Suprapubic skin (tissue), 4 donors: ENCODE results near the gene SLC6A1. TPM values are rescaled to one million over a fixed set of nuclear protein-coding genes. Genes with fewer than 3 reads are reported as not detected.
A peak's percentile ranks its signal among the peaks of the same experiment; 100 is the strongest.

Source experiments
- DNase-seq, 2 donors: peaks; one replicate each; pipeline ENCODE4 v3.0.0-alpha.2; 2019; ENCODE audit warnings: low spot score in 2 of 2
- H3K27ac ChIP-seq: fragments of 200-600 bp; sonication (generic); one replicate; pipeline ENCODE4 v1.5.1; 2019
- H3K27me3 ChIP-seq: fragments of 200-600 bp; sonication (generic); one replicate; pipeline ENCODE4 v1.5.1; 2019
- H3K36me3 ChIP-seq: fragments of 200-600 bp; sonication (generic); one replicate; pipeline ENCODE4 v1.5.1; 2019
- H3K4me1 ChIP-seq: fragments of 200-600 bp; sonication (generic); one replicate; pipeline ENCODE4 v1.5.1; 2019
- H3K4me3 ChIP-seq: fragments of 200-600 bp; sonication (generic); one replicate; pipeline ENCODE4 v1.5.1; 2019; ENCODE audit warnings: mild to moderate bottlenecking
- H3K9me3 ChIP-seq: fragments of 200-600 bp; sonication (generic); one replicate; pipeline ENCODE4 v1.5.1; 2019
- CTCF ChIP-seq, 2 donors: fragments of 200-600 bp in 1 of 2; fragments of 450-650 bp in 1 of 2; sonication (generic) in 1 of 2; IDR thresholded peaks; one replicate each; pipeline ENCODE4 v1.5.1; 2016 to 2019; ENCODE audit warnings: antibody characterized with exemption in 2 of 2, mild to moderate bottlenecking in 1 of 2, moderate library complexity in 1 of 2
- EP300 ChIP-seq: sonication (generic); formaldehyde crosslinking; IDR thresholded peaks from one replicate; pipeline ENCODE4 v1.6.1; 2017; ENCODE audit warnings: antibody characterized with exemption
- POLR2A ChIP-seq, 2 donors: fragments of 450-650 bp; IDR thresholded peaks; one replicate each; pipeline ENCODE4 v1.6.1; 2017; ENCODE audit warnings: antibody characterized with exemption in 2 of 2, mild to moderate bottlenecking in 2 of 2, moderate library complexity in 2 of 2
- POLR2AphosphoS5 ChIP-seq, 3 donors: sonication (generic); formaldehyde crosslinking; IDR thresholded peaks; one replicate each; pipeline ENCODE4 v1.6.1; 2017; ENCODE audit warnings: antibody characterized with exemption in 3 of 3
- WGBS: methylation state at CpG from one replicate; pipeline ENCODE4 v1.1.5; 2018; 5-methylcytosine and 5-hydroxymethylcytosine counted together
- total RNA-seq, 4 donors: library from RNA; depleted of rRNA; stranded (reverse); fragments of >200 nt; gene quantifications; one replicate each; pipeline ENCODE4 v1.1.0, GENCODE V29; 2016

SLC6A1 gene
- 10 to 100 TPM in 1 of 4 donors, 1 to 10 TPM in 2, under 1 TPM in 1; 0.96 to 13.0 (median 4.3) TPM for total RNA-seq

GRCh38 chr3:10992017-10992942 is at the start of gene SLC6A1:
TSS of gene SLC6A1 (plus strand) at chr3:10992748. CDS start at chr3:11017212, 24,464 bp downstream.
- peak within 1 kb of the TSS; percentile 48 for H3K4me3 ChIP-seq
- H3K9me3 ChIP-seq: no peaks in the 10 kb centered on the region
- H3K4me1 ChIP-seq: peaks cover 12% of the 10 kb centered on the region
- no peak within 1 kb of the TSS for H3K27ac ChIP-seq
- H3K36me3 ChIP-seq: no peaks in the 10 kb centered on the region
- peaks cover 62% of the 10 kb centered on the region for H3K27me3 ChIP-seq
- WGBS: 3% methylated on average over 28 of the region's 69 CpGs
- TF ChIP-seq POLR2A (IDR thresholded peaks at IDR 0.05) (no peak), POLR2AphosphoS5 (IDR thresholded peaks at IDR 0.05) (no peak), EP300 (no peak), CTCF (IDR thresholded peaks at IDR 0.05) (no peak)
- no peak for DNase-seq

GRCh38 chr3:10944866-10945265 is 47.7 kb upstream of the SLC6A1 start:
- Histone ChIP-seq H3K27me3 (peaks cover 25% of the 10 kb centered on the region), H3K4me1 (no peaks in the 10 kb centered on the region), H3K36me3 (no peaks in the 10 kb centered on the region), H3K4me3 (no peak overlapping the region), H3K27ac (no peak overlapping the region), H3K9me3 (no peaks in the 10 kb centered on the region)
- TF ChIP-seq EP300: no peak
- no peak for TF ChIP-seq POLR2AphosphoS5 (IDR thresholded peaks at IDR 0.05)
- TF ChIP-seq CTCF (IDR thresholded peaks at IDR 0.05): no peak
- no peak for TF ChIP-seq POLR2A (IDR thresholded peaks at IDR 0.05)
- DNase-seq: no peak
- 94% methylated on average over 8 of the region's 8 CpGs for WGBS

- Histone ChIP-seq H3K27me3 (peaks cover 25% of the 10 kb centered on the region), H3K36me3 (no peaks in the 10 kb centered on the region), H3K9me3 (no peaks in the 10 kb centered on the region), H3K27ac (no peak overlapping the region), H3K4me1 (no peaks in the 10 kb centered on the region), H3K4me3 (no peak overlapping the region)
- WGBS: 50% methylated on average over 8 of the region's 8 CpGs
- no peak for DNase-seq
- TF ChIP-seq POLR2A (IDR thresholded peaks at IDR 0.05): no peak
- TF ChIP-seq CTCF (IDR thresholded peaks at IDR 0.05): peak; percentile 63 to 80
- no peak for TF ChIP-seq EP300
- no peak for TF ChIP-seq POLR2AphosphoS5 (IDR thresholded peaks at IDR 0.05)
Measured at GRCh38 chr3:10945683-10946287, 46.8 kb upstream of the SLC6A1 start.

GRCh38 chr3:10946526-10946925 is 46.0 kb upstream of the SLC6A1 start:
- peaks cover 26% of the 10 kb centered on the region for H3K27me3 ChIP-seq
- H3K4me3 ChIP-seq: no peak overlapping the region
- H3K36me3 ChIP-seq: no peaks in the 10 kb centered on the region
- TF ChIP-seq POLR2A (IDR thresholded peaks at IDR 0.05) (no peak), EP300 (no peak), CTCF (IDR thresholded peaks at IDR 0.05) (no peak), POLR2AphosphoS5 (IDR thresholded peaks at IDR 0.05) (no peak)
- H3K27ac ChIP-seq: no peak overlapping the region
- no peaks in the 10 kb centered on the region for H3K9me3 ChIP-seq
- 44% methylated on average over 8 of the region's 8 CpGs for WGBS
- no peak for DNase-seq
- no peaks in the 10 kb centered on the region for H3K4me1 ChIP-seq

- H3K4me1 ChIP-seq: no peaks in the 10 kb centered on the region
- no peaks in the 10 kb centered on the region for H3K9me3 ChIP-seq
- H3K27ac ChIP-seq: no peak overlapping the region
- H3K4me3 ChIP-seq: no peak overlapping the region
- no peak for TF ChIP-seq POLR2AphosphoS5 (IDR thresholded peaks at IDR 0.05)
- TF ChIP-seq CTCF (IDR thresholded peaks at IDR 0.05): no peak
- TF ChIP-seq EP300: no peak
- no peak for TF ChIP-seq POLR2A (IDR thresholded peaks at IDR 0.05)
- DNase-seq: no peak
- 84% methylated on average over 6 of the region's 6 CpGs for WGBS
- peaks cover 36% of the 10 kb centered on the region for H3K27me3 ChIP-seq
- no peaks in the 10 kb centered on the region for H3K36me3 ChIP-seq
Measured at GRCh38 chr3:10948326-10948725, 44.2 kb upstream of the SLC6A1 start.
